Fibroblast of pulmonary artery (primary cell): ENCODE measurements around the gene B4GALNT2.
"Not testable (repeated sequence)": the region's sequence is repeated elsewhere in the genome, so short reads cannot be mapped to it uniquely, and the experiment has no call there.

Experiments used
- DNase-seq: peaks from one replicate; pipeline ENCODE4 v3.0.0-alpha.2; 2010; ENCODE audit warnings: low read depth
- H3K4me3 ChIP-seq: replicated peaks from 2 replicates; pipeline ENCODE4 v1.5.1; 2011; ENCODE audit warnings: low read depth, mild to moderate bottlenecking, control low read depth, low read length, moderate library complexity
- TF ChIP-seq, protein P1 (sequence below): IDR thresholded peaks from 2 replicates; pipeline ENCODE4 v1.5.1; 2011; ENCODE audit warnings: mild to moderate bottlenecking, control low read depth, low read length, inconsistent platforms; ENCODE audit errors: missing control alignments

B4GALNT2 gene

DNA sequence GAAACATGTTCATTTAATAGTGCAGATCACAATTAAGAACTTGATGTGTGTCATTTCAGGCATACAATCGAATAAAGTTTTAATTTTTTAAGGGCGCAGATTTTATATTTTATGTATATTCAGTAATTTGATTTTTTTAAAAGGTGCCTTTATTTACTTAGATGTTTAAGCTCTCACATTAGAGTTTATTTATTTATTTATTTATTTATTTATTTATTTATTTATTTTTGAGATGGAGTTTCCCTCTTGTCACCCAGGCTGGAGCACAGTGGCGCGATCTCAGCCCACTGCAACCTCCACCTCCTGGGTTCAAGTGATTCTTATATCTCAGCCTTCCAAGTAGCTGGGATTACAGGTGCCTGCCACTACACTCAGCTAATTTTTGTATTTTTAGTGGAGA is 3.8 kb downstream of the B4GALNT2 start:
- H3K4me3 ChIP-seq, result no peak overlapping the region
- TF ChIP-seq, protein P1, sequence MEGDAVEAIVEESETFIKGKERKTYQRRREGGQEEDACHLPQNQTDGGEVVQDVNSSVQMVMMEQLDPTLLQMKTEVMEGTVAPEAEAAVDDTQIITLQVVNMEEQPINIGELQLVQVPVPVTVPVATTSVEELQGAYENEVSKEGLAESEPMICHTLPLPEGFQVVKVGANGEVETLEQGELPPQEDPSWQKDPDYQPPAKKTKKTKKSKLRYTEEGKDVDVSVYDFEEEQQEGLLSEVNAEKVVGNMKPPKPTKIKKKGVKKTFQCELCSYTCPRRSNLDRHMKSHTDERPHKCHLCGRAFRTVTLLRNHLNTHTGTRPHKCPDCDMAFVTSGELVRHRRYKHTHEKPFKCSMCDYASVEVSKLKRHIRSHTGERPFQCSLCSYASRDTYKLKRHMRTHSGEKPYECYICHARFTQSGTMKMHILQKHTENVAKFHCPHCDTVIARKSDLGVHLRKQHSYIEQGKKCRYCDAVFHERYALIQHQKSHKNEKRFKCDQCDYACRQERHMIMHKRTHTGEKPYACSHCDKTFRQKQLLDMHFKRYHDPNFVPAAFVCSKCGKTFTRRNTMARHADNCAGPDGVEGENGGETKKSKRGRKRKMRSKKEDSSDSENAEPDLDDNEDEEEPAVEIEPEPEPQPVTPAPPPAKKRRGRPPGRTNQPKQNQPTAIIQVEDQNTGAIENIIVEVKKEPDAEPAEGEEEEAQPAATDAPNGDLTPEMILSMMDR, result no peak

DNA sequence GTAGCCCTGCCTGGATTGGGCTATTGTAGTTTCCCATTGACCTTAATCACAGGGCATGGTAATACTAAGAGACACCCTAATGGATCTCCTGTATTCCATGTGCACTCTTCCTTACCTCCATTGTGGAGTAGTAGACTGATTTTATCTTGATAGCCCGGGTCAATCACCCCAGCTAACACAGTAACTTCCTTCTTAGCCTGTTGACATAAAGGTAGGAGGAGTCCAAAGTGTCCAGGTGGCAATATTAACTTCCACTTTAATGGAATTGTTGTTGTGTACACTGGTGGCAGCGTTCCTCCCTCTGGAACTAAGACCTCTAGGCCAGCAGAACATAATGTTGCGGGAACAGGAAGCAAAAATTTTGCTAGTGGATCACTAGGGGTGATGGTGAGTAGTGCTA is 13.1 kb downstream of the B4GALNT2 start:
- DNase-seq, H3K4me3 ChIP-seq: not testable (repeated sequence)

More for the DNA sequence above, 3.8 kb downstream of the B4GALNT2 start:
- DNase-seq, result no peak

DNA sequence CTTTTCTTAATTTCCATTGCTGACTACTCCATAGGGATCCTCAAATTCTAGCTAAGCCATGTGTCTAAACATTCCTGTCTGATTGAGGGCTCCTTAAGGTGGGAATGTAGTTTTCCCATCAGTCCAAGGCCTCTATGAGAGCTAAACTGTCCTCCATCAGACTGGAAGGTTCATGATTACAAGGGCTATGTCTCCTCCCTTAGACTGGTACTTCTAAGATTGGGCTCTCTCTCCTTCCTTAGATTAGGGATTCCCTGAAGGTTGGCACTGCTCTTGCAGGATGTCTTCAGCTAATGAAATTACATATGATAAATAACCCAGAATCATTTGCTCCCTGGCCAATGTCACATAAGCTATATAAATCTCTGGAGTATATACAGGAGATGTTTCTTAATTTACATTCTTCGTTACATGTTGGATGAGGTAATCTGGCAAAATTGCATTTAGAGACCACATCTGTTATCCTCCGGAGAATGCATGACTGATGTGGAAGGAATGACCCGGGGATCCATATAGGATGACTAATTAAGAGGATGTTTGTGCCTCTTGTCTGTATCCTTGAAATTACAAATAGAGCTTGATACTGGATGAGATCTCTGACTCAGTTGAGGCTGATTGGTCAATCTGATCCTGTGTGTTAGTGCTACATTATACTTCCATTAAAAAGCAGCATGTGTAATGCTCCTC is 14.2 kb downstream of the B4GALNT2 start:
- H3K4me3 ChIP-seq, result no peak overlapping the region
- TF ChIP-seq, protein P1, result no peak
- peak; percentile 96 for DNase-seq

DNA sequence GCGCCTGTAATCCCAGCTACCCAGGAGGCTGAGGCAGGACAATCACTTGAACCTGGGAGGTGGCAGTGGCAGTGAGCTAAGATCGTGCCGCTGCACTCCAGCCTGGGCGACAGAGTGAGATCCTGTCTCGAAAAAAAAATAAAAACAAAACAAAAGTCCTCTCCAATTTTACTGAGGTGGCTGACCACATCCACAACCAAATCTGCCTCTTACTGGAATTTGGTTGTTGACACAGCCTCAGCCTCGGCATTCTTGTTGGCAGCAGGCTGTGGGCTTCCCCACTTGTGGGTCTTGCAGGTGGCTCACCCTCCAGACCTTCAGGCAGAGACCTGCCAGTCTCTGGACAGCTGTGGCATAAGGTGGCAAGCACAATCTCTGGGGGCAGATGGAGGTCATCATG is 15.6 kb downstream of the B4GALNT2 start:
- no peak for DNase-seq
- TF ChIP-seq, protein P1, result no peak
- no peak overlapping the region for H3K4me3 ChIP-seq

DNA sequence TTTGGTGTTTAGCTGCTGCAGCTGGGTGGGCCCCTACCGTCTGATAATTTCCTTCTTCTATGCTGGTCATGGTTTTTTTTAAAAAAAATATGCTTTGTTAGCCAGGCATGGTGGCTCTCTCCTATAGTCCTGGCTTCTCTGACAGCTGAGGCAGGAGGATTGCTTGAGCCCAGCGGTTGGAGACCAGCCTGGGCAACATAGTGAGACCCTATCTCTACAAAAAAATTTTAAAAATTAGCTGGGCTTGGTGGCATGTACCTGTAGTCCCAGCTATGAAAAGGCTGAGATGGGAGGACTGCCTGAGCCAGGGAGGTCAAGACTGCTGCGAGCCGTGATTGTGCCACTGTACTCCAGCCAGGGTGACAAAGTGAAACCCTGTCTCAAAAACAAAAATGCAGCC is 19.4 kb downstream of the B4GALNT2 start:
- no peak for DNase-seq
- H3K4me3 ChIP-seq, result no peak overlapping the region
- TF ChIP-seq, protein P1, result no peak

DNA sequence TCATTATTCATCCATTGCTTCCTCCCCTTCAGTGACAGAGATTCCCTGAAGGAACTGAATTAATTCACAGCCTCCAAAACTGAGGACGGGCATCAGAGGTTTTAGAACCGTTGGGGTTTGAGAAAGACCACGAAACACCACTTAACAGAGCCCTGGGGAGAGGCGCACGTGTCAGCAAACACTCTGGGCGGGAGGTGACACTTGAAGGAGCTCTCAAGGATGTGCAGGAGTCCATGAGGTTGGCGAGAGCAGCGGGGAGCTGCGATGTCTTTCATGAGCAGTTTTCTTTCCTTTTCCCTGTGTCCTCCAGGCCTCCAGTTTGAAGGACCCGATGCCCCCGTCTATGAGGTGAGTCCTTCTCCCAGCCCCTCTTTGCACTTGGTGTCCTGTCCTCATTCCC is 23.7 kb downstream of the B4GALNT2 start:
- H3K4me3 ChIP-seq, result no peak overlapping the region
- DNase-seq, result no peak
- TF ChIP-seq, protein P1, result no peak

DNA sequence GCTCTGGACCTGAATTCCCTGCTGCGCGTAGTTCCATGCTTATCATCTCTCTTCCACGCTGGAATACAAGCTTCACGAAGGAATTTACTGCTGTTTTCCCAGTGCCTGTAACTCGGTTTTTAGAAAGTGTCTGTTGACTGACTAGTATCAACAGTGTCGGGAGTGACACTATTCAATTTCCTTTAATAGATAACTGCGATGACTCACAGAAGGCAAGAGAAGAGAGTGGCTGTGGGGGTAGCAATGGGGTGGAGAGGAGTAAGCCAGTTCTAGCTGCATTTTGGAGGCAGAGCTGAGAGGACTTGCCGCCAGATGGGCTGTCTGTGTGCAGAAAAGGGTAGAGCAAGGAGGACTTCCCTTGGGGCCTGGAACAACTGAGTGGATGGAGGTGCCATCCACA is 25.2 kb downstream of the B4GALNT2 start:
- TF ChIP-seq, protein P1, result no peak
- peak; percentile 26 for DNase-seq
- no peak overlapping the region for H3K4me3 ChIP-seq
